NCI-H526 (cell line): ENCODE results near the gene INO80B.
"Not testable (repeated sequence)": the region's sequence is repeated elsewhere in the genome, so short reads cannot be mapped to it uniquely, and the experiment has no call there.

Experiments used
- DNase-seq, 2 experiments: peaks; one replicate each; lab custom pipeline; 2025; lab: John Stamatoyannopoulos, UW

INO80B gene

DNA sequence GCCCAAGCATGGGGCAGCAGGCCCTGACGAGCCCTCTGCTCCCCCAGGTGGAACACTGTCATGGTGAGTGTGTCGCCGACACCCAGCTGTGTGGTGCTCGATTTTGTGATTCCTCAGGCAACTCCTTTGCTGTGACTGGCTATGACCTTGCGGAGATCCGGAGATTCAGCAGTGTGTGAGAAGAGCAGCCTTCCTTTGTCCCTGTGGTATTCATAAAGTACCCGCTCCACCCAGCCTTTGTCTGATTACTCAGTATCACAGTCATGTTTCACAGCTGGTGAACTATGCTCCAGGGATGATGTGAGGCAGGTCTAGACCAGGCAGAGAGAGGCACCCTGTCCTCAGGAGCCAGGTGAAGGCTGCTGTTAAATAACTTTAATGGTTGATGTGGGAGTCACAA, 29.4 kb upstream of the INO80B start:
- DNase-seq = no peak

DNA sequence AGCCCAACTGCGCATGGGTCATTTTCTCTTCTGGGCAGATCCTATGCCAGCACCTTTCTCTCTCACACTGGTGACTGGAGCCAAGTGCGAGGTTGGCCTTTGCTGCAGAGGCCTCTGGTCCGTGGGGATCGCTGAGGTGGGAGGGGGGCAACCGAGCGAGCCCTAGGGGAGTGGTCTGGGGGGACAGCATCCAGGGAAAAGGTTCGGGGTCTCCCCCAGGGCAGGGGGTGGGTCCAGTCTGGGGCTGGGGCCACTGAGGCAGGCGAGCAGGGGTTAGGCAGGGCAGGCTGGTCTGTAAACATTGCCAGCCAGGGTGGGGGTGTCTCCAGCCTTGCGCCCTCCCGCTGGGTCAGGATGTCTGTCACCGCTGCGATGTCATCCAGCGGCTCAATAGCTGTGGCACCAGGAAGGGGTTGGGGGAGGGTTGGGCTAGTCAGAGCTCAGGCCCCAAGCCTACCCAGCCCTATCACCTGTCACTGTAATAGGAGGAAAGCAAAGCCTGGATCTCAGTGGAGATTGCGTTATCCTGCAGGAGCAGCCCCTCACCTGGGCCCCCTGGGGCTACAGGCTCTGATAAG, 28.6 kb upstream of the INO80B start:
- no peak for DNase-seq

DNA sequence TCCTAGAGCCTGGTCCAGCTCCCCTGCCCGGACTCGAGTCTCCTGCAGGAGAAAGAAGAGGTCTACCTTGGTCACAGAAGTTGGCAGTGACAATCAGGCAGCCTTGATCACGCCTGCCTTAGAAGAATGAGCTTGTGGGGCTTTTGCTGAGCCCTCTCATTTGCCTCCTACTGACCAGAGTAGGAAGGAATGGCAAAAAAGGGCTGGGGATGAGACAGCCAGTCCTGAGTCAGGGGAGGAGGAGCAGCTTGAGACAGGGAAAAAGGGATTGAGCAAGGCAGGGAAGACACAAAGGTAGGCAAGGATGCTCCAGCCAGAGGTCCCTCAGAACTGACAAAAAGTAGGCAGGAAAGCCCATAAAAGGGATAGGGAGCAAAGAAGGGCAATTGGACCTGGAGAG, 27.3 kb upstream of the INO80B start:
- DNase-seq = no peak

DNA sequence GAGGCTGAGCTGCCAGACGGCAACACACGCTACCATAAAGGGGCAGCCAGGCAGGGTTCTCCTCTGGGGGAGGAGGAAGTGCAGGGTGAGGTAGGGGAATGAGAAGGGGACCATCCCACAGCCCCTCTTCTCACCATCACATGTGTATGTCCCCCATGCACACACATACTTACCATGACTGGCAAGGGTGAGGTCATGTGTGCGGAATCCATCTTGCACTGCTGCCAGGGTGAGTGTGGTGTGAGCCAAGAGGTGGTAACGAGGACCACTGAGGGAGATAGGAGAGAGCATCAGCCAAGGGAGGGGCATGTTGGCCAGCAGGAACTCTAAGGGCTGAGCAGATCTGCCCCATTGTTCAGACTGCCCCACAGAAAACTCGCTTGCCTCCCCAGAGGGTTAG, 26.2 kb upstream of the INO80B start:
- DNase-seq = no peak

DNA sequence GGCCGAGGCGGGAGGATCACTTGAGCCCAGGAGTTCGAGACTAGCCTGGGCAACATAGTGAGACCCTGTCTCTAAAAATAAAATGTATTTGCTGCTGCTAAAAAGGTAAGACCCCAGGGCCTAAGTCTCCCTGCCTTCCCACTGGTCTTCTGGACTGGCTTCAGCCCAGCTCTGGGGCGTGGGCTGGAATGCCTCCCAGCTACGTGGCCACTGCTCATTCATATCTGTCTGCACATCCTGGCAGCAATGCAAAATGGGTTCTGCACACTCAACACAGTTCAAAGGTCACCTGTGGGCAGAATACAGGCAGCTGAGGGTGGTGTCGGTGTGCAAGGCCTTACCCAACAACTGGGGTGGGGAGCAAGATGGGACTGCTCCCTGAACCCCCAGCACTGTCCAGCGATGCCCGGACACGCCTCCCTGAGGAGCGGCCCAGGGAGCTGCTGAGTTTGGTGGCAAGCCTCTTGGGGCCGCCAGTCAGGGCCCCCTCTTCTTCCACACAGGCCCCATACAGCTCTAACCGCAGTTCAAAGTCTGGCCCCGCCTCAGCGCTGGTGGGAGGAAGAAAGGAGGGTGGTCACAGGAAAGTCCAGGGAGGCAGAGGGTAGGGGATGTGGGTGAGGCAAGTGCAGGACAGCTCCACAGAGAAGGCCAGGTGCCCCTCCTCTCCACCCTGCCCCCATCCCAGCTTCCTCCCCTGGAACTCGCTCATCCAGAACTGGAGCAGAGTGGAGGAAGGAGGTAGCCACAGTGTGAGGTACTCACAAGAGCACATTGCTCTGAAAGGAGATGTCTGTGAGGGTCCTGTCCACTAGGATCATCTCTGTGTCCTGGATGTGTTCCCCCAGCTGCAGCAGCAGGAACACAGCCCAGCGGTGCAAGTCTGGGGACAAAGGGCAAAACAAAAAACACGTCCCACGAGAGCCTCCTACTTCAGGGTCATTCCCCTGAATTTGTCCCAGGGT, 25.1 kb upstream of the INO80B start:
- no peak for DNase-seq

DNA sequence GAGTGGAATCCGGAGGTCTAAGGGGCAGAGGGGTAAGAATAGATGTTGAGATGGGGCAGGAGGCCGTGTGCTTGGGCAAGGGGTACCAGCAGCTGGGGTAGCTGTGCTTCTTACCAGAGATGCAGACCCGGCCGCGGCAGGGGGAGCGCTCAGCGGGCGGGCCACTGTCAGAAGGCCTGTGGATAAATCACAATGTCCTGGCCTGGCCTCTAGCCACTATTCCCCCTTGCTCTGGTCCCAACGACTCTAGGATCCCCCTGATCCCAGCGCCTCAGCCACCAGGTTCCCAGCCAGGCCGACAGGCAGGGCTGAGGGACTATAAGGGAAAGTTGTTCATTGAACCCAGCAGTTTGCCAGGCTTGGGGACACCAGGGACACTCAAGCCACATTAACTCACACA, 24.4 kb upstream of the INO80B start:
- DNase-seq = no peak

DNA sequence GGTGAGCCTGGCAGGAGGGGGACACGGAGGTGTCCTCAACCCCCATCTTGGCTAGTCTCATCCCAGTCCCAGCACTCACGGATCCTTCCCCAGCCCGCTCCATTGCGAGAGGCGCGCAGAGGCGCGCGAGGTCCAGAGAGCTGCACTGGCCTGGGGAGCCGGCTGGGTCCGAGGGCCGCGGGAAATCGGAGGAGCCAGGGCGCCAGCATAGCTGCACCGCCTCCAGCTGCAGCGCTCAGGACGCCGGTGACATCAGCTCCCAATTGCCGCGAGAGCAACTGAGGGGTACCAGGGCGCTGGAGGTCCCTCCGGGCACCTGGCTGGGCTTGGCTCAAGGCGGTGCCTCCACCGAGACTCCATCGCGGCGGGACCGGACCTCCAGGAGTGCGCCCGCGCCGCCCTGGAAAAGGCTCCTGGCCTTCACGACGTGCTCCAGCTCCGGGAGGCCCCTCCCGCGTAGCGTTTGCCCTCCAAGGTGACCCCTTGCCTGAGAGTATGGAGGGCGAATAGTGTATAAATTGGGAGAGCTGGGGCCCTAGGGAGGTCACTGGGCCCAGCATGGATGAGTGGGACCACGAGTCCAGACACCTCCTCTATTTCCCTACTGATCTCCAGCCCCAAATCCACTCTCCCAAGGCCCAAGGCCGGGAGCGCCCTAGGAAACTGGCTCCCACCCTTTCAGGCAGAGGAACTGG, 18.6 kb upstream of the INO80B start:
- no peak for DNase-seq

DNA sequence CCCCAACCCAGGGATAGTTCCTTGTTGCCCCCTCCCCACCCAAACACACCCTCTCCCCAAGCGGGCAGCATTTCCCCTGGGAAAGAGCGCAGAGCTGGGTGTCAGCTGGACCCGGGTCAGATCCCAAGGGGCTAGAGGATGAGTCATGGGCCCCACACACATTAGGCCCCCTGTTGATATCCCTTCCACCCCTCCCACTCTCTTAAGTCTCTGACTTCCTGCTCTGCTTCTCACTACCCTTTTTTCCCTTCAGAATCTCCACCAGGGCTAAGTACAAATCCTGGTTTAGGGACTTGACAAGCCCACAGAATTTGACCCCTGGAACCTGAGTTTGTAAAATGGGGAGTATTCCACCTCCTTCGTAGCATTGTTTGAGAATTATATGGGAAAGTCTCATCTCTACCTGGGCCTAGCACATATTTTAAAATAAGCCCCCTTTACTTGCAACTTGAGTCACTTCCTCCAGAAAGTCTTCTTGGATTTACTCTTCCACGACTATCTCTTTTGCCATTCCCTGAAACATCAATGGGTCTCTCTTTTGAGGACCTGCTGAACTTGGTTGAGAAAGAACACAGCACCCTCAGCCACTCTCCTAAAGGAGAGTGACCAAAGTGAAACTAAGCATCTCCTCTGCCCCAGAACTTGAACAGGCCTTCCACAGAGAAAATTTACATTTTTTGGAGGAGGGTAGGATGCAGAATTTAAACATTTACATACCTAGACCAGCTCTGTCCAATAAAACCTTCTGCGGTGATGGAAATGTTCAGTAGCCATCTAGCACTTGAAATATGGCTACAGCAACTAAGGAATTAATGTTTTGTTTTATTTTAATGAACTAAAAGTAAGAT, 17.8 kb upstream of the INO80B start:
- no peak for DNase-seq

DNA sequence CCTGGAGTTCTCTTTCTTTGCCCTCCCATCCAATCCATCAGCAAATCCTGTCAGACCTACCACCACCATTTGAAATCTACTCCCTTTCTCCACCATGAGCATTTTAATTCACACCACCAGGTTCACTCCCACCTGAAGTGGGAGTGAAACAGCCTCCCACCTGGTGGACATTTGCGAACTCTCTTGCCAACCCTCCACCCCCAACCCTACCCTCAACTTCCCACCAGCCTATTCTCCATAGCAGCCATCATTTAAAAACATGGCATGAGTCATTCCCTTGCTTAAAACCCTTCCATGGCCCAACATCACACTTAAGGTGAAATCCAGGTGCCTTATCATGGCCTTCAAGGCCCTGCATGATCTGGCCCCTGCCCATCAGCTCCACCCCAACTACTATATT, 16.6 kb upstream of the INO80B start:
- DNase-seq = no peak

DNA sequence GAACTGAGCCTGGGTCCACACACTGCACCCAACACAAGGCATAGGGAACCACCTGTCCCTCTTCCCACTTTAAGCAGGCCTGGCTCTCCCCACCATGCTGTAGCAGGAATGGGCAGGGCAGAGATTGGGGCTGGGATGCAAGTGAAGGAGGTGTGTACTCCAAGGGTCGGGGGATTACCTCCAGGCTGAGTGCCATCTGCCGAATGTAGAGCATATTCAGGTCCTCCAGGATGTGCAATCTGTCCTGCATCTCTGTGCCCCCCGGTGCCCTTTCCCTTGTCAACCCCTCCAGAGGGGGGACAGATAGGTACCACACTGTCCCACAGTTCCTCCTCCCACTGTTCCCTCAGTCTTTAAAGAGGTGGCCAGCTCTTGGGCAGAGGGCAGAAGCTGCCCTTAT, 15.5 kb upstream of the INO80B start:
- DNase-seq = no peak

DNA sequence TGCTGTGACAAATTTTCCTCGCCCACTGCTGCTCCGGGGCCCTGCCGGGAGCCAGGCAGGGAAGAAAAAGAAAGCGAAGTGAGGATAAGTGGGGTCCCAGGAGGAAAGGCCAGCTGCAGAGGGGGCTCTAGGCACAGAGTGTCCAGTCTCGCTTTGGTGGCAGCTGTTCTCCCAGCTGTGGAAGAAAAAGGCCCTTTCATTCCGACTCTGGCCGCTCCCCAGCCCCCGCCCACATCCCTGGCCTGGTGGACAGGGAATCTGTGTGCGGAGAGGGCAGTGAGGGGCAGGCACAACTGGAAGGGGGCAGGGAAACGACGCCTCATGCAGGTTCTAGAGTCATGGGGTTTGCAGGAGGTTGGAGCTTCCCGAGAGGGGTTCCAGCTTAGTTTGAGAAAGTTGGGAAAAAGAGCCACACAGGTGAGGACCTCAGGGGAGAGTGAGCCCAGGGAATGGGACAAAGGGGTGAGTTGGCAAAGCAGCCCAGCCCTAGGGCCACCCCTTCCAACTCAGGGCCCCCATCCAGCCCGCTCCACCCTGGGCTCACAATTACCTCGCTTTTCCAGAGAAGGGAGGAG, 15.0 kb upstream of the INO80B start:
- peak in 1 of 2 experiments; percentile 45 for DNase-seq

DNA sequence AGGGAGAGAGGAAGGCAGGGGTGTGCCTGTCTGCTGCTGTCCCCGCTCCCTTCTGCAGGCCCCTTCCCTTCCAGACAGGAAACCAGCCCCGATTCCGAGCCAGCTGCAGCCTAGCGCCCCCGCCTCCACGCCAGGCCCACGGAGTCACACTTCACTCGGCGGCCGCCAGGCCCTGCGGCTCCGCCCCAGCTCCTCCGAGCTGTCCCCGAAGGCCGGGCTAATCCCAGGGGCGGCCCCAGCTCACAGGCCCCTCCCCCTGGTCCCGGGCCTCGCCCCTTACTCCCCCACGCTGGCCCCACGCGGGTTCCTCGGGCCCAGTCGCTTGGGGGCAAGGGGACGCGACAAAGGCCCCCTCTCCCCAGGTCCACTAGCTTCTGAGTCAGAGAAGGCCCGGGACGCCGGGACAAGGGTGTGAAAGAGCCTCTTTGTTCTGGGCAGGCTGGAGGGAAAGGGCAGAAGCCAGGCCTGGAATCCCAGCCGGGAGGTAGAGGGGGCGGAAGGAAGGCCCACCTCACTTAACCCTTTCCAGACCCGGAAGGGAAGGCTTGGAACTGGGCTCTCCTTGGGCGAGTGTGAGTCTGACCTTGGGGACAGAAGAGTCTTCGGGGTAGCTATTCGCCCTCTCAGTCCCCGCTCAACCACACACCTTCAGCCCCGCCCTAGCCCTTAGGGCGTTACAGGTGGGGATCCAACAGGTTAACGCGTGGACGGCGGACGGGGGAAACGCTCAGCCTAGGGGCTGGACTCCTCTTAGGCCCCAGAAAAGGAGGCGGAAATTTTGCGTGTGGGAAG, 14.3 kb upstream of the INO80B start:
- peak; percentile 78 to 92 for DNase-seq

DNA sequence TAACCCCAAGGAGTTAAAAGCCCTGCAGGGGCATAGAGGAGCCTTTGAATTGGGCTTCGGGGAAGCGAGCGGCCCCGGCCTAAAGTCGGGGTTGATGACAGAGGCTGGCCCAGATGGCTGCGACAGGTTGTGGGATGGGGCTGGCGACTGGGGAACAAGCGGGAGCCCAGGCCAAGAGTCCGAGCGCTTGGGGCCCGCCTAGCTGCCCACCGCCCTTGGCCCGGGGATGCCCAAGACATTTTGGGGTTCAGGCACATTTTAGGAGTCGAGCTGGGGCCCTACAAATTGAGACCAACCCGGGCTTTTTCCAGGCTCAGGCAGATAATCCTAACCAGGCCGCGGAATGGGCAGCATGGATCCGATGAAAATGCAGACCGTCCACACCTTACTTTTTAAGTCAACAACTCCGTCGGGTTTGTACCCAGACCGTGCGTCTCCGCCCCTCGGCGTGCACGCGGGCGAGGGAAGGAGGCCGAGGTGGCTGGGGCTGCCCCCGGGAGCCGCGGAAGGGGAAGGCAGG, 13.7 kb upstream of the INO80B start:
- DNase-seq = no peak

DNA sequence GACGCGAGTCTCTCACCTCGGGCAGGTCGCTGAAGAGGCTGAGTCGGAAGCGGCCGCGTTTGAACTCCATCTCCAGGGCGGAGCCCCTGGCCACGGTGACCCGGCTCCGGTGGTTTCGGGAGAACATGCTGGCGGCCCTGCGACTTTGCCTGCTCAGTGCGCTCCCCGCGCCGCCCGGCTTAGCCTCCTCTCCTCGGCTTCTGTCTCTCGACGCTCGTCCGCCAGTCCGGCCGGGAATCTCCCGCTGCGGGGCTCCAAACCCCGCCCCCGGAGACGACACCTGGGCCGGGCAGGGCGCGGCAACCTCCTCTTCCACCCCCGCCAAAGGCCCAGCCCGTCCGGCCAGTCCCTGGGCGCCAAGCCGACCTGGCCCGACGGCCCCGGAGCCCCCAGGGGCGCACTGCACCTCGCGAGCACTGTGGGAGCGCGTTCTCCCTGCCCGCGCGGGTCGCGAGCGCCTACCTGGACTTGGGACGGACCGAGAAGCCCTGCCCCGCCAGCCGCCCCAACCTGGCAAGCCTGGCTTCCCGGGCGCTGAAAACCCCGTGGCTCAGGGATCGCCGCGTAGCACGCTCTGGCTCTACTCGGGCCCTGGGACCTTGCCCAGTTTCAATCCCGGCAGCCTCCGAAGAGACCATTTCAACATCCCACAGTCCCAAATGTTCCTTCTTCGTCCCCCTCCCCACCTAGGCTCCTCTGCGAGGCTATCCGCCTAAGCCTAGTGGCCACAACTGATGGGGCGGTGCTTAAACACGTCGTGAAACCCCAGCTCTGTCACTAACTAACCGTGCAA, 13.0 kb upstream of the INO80B start, which contains the start of gene RTKN:
Gene RTKN, minus strand, starts transcription at position 248 of the 793 bp plus-strand sequence. Its CDS starts 121 bp downstream, at position 127.
- DNase-seq = peak; percentile 56 to 90

DNA sequence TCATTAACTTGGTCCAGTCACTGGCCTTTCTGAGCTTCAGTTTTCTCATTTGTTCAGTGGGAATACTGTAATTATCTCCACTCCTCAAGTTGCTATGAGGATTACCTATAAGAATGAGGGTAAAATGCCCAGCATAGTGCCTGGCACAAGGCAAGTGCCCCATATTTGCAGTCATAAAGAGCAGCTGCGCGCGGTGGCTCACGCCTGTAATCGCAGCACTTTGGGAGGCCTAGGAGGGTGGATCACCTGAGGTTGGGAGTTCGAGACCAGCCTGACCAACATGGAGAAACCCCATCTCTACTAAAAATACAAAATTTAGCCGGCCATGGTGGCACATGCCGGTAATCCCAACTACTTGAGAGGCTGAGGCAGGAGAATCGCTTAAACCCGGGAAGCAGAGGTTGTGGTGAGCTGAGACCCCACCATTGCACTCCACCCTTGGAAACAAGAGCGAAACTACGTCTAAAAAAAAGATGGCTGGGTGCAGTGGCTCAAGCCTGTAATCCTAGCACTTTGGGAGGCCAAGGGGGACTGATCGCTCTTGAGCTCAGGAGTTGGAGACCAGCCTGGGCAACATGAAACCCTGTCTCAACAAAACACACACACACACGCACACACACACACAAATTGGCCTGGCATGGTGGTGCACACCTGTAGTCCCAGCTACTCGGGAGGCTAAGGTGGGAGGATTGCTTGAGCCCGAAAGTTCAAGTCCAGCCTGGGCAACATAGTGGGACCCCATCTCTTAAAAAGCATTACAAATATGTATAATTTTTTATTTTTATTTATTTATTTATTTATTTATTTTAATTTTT, 12.2 kb upstream of the INO80B start:
- DNase-seq = not testable (repeated sequence)

DNA sequence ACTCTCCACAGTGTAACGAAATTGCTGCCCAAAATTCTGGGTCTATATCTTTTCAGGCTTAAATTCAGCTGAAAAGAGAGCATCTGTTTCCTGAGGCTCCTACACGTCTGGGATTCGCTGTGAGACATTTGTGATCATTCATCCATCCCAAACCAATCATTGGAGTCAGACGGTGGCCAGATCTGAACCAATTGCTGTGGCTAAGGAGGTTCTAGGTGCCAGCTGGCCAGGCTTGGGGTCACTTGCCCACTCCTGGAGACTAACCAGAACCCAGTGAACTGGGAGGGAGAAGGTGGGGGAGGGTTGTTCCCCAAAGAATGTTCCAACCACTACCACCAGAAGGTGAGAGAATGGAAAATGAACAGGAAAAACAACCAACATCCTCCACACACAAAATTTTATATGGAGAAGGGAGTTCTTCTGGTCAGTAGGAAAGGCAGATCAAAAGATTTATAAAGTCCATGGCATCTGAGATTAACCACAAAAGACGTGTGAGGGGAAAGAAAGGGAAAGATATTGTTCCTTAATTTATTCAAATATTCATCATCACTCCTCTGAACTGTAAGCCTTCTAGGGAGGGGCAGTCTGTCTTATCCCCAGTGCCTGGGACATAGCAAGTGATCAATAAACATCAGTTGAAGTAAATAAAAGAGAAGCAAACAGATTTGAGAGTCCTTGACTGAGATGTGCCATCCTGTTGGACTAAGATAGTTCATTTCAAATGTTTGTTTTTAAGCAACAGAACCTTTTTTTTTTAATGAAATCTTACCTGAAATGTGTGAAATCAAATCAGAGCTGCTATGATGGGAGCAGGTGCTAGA, 10.2 kb upstream of the INO80B start:
- no peak for DNase-seq

DNA sequence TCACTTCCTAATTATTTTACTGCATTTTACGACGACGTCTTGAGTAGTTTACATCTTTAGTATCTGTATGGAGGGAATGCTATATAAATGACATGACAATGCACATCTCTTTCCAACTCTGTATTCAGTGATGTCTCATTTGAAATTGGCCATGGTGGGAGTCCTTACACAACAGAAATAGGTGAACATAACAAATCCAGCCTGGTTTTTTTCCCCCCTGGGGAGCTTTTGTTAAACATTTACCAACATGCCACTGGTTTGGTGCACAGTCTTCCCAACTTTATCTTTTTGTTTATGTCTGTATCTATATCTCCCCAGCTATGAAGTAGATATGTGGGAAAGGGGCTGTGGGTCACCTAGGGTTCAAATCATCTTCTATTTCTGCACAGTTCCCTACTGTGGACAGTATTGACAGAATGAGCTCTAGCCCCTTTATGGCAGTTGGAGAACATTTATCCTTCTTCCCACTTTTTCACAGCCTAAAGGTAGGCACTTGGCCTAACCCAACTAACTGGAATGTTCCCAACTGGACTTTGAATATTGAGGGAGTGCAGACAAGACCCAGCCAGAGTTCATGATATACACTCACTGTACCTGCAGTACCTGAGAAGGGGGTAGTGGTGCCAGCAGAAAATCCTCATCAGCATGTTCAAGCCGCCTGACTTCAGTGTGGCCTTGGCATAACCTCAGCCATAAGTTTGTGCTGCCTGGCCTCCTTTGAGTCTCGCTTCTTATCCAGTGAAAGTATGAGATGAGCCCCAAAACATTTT, 7.5 kb upstream of the INO80B start:
- no peak for DNase-seq
